ENCODE data around the gene MEN1.

Gene MEN1

GRCh38 chr11:64833509-64833908, 23.2 kb upstream of the MEN1 start:
- TF ChIP-seq PAX5 (IDR thresholded peaks at IDR 0.05; ENCODE audit: insufficient read depth, low read length, severe bottlenecking), result no peak
- no peak for TF ChIP-seq TAF1 (IDR thresholded peaks at IDR 0.05; ENCODE audit: low read depth, low read length)
- TF ChIP-seq POLR2AphosphoS5 (IDR thresholded peaks at IDR 0.05; ENCODE audit: low read depth, low read length), result no peak
- FAIRE-seq, result no peak
- DNase-seq (ENCODE audit: insufficient read length, low spot score), result no peak

- DNase-seq (ENCODE audit: insufficient read length, low spot score) (no peak), FAIRE-seq (no peak)
- TF ChIP-seq PAX5 (IDR thresholded peaks at IDR 0.05; ENCODE audit: insufficient read depth, low read length, severe bottlenecking) (no peak), POLR2AphosphoS5 (IDR thresholded peaks at IDR 0.05; ENCODE audit: low read depth, low read length) (no peak), POU2F2 (IDR thresholded peaks at IDR 0.05; ENCODE audit: low read depth, low read length) (no peak), TAF1 (IDR thresholded peaks at IDR 0.05; ENCODE audit: low read depth, low read length) (no peak)
Observed at GRCh38 chr11:64833198-64833502, 22.8 kb upstream of the MEN1 start.

GRCh38 chr11:64832467-64833197, 22.3 kb upstream of the MEN1 start:
- DNase-seq (ENCODE audit: insufficient read length, low spot score) (no peak), FAIRE-seq (no peak)
- no peak for TF ChIP-seq SPI1 (IDR thresholded peaks at IDR 0.05; ENCODE audit: low read depth, low read length)
- TF ChIP-seq POLR2AphosphoS5 (IDR thresholded peaks at IDR 0.05; ENCODE audit: low read depth, low read length), result no peak

DNA sequence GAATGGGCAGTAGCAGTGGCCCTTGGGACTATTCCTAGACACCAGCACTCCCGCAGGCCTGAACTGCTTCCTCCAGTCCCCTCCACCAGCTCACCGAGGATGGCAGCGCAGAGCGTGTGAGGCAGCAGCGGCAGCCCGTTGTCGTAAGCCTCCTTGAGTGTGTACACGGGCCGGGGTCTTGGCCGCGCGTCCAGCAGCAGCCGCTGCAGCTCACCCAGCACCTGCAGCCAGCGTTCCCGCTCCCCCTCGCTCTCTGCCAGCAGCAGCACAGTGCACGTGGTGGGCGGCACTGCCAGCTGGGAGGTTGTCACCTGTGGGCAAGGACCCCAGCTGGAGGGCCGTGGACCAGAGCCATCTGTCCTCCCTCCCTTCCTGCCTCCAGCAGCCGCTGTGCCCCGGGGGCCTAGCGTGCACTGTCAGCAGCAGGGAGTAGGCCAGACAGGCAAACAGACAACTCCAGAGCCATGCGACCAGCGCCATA, 21.1 kb upstream of the MEN1 start:
- TF ChIP-seq PAX5 (IDR thresholded peaks at IDR 0.05; ENCODE audit: insufficient read depth, low read length, severe bottlenecking) (no peak), SPI1 (IDR thresholded peaks at IDR 0.05; ENCODE audit: low read depth, low read length) (no peak), TAF1 (IDR thresholded peaks at IDR 0.05; ENCODE audit: low read depth, low read length) (no peak), POU2F2 (IDR thresholded peaks at IDR 0.05; ENCODE audit: low read depth, low read length) (no peak), POLR2A (IDR thresholded peaks at IDR 0.05; ENCODE audit: low read depth, low read length) (no peak), POLR2AphosphoS5 (IDR thresholded peaks at IDR 0.05; ENCODE audit: low read depth, low read length) (no peak)
- no peak for DNase-seq (ENCODE audit: insufficient read length, low spot score)
- no peak for FAIRE-seq

- TF ChIP-seq SPI1 (IDR thresholded peaks at IDR 0.05; ENCODE audit: low read depth, low read length) (no peak), POLR2A (IDR thresholded peaks at IDR 0.05; ENCODE audit: low read depth, low read length) (no peak), TAF1 (IDR thresholded peaks at IDR 0.05; ENCODE audit: low read depth, low read length) (no peak), PAX5 (IDR thresholded peaks at IDR 0.05; ENCODE audit: insufficient read depth, low read length, severe bottlenecking) (no peak), POLR2AphosphoS5 (IDR thresholded peaks at IDR 0.05; ENCODE audit: low read depth, low read length) (no peak), POU2F2 (IDR thresholded peaks at IDR 0.05; ENCODE audit: low read depth, low read length) (no peak)
- DNase-seq (ENCODE audit: insufficient read length, low spot score) (no peak), FAIRE-seq (no peak)
Observed at GRCh38 chr11:64829536-64830251, 19.3 kb upstream of the MEN1 start.

DNA sequence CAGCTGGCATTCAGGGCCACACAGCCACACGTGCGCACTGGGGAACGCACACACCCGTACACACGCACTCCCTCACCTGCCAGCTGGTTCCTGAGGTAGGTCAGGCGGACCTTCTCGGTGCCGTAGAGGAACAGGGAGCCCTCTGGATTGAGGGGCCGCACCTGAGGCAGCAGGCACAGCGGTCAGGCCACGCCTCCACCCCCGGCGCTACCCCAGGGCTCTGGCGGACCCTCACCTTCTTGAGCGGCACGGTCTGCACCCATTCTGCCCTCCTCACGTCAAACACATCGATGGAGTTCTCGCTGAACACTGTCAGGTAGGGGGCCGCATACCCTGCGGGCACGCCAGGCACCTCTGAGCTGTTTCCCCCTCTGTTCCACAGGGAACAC, 17.1 kb upstream of the MEN1 start:
- DNase-seq (ENCODE audit: insufficient read length, low spot score), result no peak
- no peak for TF ChIP-seq PAX5 (IDR thresholded peaks at IDR 0.05; ENCODE audit: insufficient read depth, low read length, severe bottlenecking)
- TF ChIP-seq SPI1 (IDR thresholded peaks at IDR 0.05; ENCODE audit: low read depth, low read length), result no peak
- TF ChIP-seq TAF1 (IDR thresholded peaks at IDR 0.05; ENCODE audit: low read depth, low read length), result no peak
- no peak for TF ChIP-seq POU2F2 (IDR thresholded peaks at IDR 0.05; ENCODE audit: low read depth, low read length)
- no peak for TF ChIP-seq POLR2A (IDR thresholded peaks at IDR 0.05; ENCODE audit: low read depth, low read length)
- no peak for TF ChIP-seq POLR2AphosphoS5 (IDR thresholded peaks at IDR 0.05; ENCODE audit: low read depth, low read length)
- FAIRE-seq, result no peak

DNA sequence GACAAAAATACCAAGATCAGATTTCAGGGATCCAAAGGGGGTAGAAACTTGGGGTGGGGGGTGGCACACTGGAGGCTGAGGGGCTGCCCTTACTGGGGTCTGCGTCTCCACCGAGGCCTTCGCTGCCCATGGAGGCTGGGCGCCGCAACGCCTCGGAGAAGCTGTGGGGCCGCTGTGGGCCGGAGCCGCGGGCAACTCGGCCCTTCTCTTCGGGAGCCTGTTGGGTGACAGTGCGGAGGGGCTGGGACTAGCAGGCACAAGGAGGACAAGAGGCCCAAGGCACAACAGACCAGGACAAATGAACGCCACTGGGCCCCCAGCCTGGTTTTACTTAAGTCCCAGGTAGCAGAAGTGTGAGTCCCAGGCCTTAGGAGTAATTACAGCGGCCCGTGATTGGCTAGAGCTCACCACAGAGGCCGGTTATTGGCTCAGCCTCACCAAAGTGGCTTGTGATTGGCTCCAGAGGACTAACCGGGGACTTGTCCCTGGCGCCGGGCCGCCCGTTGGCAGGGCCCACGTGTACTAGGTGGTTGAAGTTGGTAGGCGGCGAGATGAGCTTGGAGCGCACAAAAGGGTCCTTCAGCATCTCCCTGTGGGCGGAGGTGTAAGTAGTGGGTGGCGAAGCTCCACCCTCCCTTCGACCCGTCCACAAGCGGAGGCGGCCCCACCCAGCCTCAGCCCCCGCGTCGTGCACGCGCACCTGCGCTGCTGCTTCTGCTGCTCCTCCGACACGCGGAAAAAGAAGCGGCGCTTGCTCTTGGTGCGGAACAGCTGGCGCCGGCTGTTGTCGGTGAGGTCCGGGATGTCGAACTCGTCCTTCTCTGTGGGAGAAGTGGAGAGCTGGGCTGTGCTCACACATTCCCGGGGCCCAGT, 16.5 kb upstream of the MEN1 start:
- DNase-seq (ENCODE audit: insufficient read length, low spot score) (no peak), FAIRE-seq (no peak)
- no peak for TF ChIP-seq POLR2A (IDR thresholded peaks at IDR 0.05; ENCODE audit: low read depth, low read length)

- no peak for DNase-seq (ENCODE audit: insufficient read length, low spot score)
- TF ChIP-seq POLR2AphosphoS5 (IDR thresholded peaks at IDR 0.05; ENCODE audit: low read depth, low read length) (no peak), TAF1 (IDR thresholded peaks at IDR 0.05; ENCODE audit: low read depth, low read length) (no peak), POLR2A (IDR thresholded peaks at IDR 0.05; ENCODE audit: low read depth, low read length) (no peak), PAX5 (IDR thresholded peaks at IDR 0.05; ENCODE audit: insufficient read depth, low read length, severe bottlenecking) (no peak), POU2F2 (IDR thresholded peaks at IDR 0.05; ENCODE audit: low read depth, low read length) (no peak)
- FAIRE-seq, result no peak
Observed at GRCh38 chr11:64826062-64826461, 15.7 kb upstream of the MEN1 start.

GRCh38 chr11:64823568-64824119, 13.3 kb upstream of the MEN1 start:
- TF ChIP-seq POLR2A (IDR thresholded peaks at IDR 0.05; ENCODE audit: low read depth, low read length), result no peak
- no peak for TF ChIP-seq POLR2AphosphoS5 (IDR thresholded peaks at IDR 0.05; ENCODE audit: low read depth, low read length)
- TF ChIP-seq SPI1 (IDR thresholded peaks at IDR 0.05; ENCODE audit: low read depth, low read length), result no peak
- TF ChIP-seq POU2F2 (IDR thresholded peaks at IDR 0.05; ENCODE audit: low read depth, low read length), result no peak
- no peak for TF ChIP-seq PAX5 (IDR thresholded peaks at IDR 0.05; ENCODE audit: insufficient read depth, low read length, severe bottlenecking)
- no peak for TF ChIP-seq TAF1 (IDR thresholded peaks at IDR 0.05; ENCODE audit: low read depth, low read length)
- no peak for DNase-seq (ENCODE audit: insufficient read length, low spot score)
- FAIRE-seq, result no peak
